ENCODE results near the gene RBM4.
"Not testable (repeated sequence)": the region's sequence is repeated elsewhere in the genome, so short reads cannot be mapped to it uniquely, and the experiment has no call there.

The RBM4 gene, protein sequence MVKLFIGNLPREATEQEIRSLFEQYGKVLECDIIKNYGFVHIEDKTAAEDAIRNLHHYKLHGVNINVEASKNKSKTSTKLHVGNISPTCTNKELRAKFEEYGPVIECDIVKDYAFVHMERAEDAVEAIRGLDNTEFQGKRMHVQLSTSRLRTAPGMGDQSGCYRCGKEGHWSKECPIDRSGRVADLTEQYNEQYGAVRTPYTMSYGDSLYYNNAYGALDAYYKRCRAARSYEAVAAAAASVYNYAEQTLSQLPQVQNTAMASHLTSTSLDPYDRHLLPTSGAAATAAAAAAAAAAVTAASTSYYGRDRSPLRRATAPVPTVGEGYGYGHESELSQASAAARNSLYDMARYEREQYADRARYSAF

DNA sequence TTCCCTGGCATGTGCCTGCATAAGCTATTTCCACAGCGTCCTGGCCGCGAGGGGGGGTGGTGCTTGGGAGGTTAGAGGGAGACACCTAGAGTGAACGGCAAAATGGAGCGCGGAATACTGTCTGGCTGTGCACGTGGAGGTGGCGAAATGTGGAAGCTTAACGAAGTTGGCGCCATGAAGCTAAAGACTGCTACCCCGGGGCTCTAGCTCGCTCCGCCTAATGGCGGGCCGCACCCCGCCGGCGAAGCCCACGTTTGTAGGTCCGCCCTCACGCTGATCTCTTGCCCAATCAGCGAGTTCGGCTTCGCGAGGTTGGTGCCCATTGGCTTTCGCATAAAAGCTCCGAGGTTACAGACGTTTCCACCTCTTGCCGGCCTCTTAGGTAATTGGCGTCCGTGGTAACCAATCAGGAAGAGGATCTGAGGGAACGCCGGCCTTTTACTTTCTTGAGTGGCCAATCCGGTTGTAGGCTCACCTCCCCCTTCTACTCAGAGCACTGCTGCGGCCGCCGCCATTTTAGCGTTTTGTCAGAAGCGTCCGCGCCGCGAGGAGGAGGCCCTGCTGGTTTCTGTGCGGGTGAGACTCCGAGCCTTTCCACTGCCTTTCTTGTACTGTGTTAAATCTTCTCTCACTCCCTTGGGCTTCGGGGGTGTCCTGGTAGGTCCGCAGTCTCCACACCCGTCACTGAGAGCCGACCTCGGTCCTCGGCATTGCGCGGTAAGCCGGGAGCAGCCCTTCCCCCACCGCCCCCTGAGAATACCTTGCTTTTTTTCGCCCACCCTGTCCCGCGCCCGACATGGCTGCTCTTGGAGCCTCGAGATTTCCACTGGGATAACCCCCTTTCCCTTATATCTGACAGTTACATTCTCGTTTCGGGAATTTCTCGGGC is at the start of gene RBM4:
TSS of gene RBM4 (plus strand) at position 527 of the 889 bp plus-strand sequence. CDS start 1,009 bp downstream, outside the sequence.
- peak within 1 kb of the TSS; percentile 66 for H3K4me3 ChIP-seq (ENCODE audit: control insufficient read depth, low read depth, low read length)
- TF ChIP-seq, protein P1, sequence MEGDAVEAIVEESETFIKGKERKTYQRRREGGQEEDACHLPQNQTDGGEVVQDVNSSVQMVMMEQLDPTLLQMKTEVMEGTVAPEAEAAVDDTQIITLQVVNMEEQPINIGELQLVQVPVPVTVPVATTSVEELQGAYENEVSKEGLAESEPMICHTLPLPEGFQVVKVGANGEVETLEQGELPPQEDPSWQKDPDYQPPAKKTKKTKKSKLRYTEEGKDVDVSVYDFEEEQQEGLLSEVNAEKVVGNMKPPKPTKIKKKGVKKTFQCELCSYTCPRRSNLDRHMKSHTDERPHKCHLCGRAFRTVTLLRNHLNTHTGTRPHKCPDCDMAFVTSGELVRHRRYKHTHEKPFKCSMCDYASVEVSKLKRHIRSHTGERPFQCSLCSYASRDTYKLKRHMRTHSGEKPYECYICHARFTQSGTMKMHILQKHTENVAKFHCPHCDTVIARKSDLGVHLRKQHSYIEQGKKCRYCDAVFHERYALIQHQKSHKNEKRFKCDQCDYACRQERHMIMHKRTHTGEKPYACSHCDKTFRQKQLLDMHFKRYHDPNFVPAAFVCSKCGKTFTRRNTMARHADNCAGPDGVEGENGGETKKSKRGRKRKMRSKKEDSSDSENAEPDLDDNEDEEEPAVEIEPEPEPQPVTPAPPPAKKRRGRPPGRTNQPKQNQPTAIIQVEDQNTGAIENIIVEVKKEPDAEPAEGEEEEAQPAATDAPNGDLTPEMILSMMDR (IDR thresholded peaks at IDR 0.05; ENCODE audit: control insufficient read depth, insufficient read depth, low read depth, low read length, missing control alignments), result peak; percentile 13
- DNase-seq (ENCODE audit: low read depth), result peak; percentile 100

DNA sequence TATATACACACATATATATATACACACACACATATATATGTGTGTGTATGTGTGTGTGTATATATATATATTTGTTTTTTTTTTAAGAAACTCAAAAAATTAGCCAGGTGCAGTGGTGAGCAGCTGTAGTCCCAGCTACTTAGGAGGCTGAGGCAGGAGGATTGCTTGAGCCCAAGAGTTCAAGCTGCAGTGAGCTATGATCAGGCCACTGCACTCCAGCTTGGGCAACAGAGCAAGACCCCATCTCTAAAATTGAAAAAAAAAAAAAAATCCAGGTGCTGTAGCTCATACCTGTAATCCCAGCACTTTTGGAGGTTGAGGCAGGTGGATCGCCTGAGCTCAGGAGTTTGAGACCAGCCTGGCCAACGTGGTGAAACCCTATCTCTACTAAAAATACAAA is 49.2 kb upstream of the RBM4 start:
- DNase-seq (ENCODE audit: low read depth); H3K4me3 ChIP-seq (ENCODE audit: control insufficient read depth, low read depth, low read length): not testable (repeated sequence)

DNA sequence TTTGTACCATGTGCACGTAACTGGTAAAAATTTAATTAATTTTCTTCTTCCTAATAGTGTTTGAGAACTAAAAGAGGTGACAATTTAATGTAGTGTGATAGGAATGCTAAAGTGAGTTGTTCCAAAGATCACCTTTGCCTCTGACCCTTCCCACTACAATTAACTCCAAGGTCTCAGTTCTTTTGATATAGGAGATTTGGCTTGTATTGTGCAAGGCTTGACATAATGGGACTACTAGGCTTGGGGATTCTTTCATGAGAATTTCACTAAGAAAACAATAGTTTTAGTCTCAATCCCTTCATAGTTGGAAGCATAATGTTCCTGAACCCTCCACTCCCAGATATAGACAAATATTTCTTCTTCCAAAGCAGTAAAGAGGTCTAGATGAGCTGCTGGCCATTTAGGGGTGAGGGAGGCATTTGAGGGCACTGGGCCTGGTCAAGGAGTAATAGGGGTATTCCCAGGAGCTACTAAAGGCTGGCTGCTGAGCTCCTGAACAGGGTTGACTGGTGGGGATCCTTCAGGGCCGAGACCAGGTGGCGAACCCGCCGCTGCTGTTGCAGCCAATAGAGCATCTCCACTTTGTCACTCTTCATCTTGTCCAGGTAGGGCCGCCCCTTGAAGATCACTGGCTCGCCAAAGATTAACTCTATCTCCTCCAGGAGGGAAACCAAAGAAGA is 48.4 kb upstream of the RBM4 start:
- no peak for DNase-seq (ENCODE audit: low read depth)

DNA sequence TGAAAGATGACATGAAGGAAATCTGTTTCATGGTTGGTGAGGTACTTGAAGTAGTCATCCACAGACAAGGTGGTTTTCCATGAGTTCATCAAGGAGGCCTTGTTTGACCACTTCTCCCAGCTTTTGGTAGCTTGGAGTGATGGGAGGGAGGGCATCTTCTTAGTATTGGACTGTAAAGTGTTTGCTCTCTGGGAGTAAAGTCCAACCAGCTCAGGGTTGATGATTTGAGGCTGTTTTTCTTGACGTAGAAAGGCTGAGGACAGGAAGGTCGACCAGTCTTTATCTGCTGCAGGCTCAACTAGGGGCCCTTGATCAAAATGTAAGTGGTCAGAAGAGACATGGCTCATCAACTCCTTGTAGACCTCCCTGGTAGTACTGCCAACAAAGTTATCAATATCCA is 47.3 kb upstream of the RBM4 start:
- TF ChIP-seq, protein P1 (IDR thresholded peaks at IDR 0.05; ENCODE audit: control insufficient read depth, insufficient read depth, low read depth, low read length, missing control alignments), result no peak
- no peak for DNase-seq (ENCODE audit: low read depth)
- H3K4me3 ChIP-seq (ENCODE audit: control insufficient read depth, low read depth, low read length), result no peak overlapping the region

More for the DNA sequence above, 48.4 kb upstream of the RBM4 start:
- no peak overlapping the region for H3K4me3 ChIP-seq (ENCODE audit: control insufficient read depth, low read depth, low read length)
- TF ChIP-seq, protein P1 (IDR thresholded peaks at IDR 0.05; ENCODE audit: control insufficient read depth, insufficient read depth, low read depth, low read length, missing control alignments), result no peak

DNA sequence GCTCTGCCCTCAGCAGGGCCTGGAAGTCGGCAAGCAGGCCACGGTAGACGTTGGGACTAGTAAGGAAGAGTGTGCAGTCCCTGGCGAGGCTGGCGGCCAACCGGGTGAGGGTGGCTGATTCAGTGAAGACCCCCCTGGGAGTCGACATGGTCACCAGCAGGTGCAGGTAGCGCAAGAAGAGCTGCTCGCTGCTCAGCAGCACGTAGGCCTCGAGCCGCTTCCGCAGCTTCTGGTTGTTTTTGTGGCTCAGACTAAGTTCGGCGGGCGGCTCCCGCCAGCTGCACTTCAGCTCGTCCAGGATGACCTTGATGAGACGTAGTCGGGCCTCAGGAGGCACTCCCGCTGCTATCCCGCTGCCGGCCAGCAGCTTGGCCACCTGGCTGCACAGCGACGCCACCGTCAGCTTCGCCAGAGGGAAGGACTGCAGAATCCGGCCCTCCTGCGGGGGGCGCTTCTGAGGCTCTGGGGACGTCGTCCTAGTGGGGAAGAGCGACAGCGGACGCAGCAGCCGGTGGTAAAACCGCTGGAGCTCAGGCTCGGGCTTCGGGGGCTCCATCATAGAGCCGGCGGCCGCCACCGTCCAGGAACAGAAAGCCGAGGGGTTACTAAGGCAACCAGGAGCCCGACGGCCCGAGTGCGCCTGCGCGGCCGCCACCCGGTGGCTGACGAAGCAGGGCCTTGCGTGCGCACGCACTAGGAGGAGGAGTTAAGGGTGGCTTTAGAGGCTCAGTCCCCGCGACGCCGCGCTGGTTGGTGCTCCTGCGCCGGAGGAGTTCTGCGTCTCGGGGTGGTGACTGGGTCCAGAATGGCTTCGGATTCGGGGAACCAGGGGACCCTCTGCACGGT is 45.8 kb upstream of the RBM4 start, which contains the start of the genes CCDC87 and CCS:
TSS of gene CCDC87 (minus strand) at position 607 of the 846 bp plus-strand sequence. CDS start at position 559, 48 bp downstream.
TSS of gene CCS (plus strand) at position 729 of the 846 bp plus-strand sequence. CDS start at position 806, 77 bp downstream.
- peak within 1 kb of the TSS; percentile 63 for H3K4me3 ChIP-seq (ENCODE audit: control insufficient read depth, low read depth, low read length)
- DNase-seq (ENCODE audit: low read depth), result peak; percentile 73
- TF ChIP-seq, protein P1 (IDR thresholded peaks at IDR 0.05; ENCODE audit: control insufficient read depth, insufficient read depth, low read depth, low read length, missing control alignments), result peak; percentile 74

DNA sequence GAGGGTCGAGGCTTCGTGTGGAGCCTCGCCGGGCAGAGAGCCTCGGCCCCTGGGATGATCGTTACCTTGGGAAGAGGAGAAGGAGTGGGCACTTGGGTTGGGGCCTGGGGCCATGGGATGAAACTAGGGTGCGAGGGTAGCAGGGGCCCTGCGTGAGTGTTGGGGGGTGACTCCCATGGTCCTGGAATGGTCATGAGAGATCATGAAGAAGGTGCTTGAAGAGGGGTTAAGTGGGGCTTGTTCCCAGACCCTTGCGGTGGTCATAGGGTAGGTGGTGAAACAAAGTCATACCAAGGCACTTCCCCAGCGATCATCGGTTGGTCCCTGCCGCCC is 45.2 kb upstream of the RBM4 start:
- TF ChIP-seq, protein P1 (IDR thresholded peaks at IDR 0.05; ENCODE audit: control insufficient read depth, insufficient read depth, low read depth, low read length, missing control alignments), result no peak
- DNase-seq (ENCODE audit: low read depth), result no peak
- H3K4me3 ChIP-seq (ENCODE audit: control insufficient read depth, low read depth, low read length), result peak overlapping the region; percentile 63
